OCI-LY3 (cell line): ENCODE measurements around the gene VIPR2.

ENCODE experiments used
- H2AFZ ChIP-seq: fragments of 200-600, 300-600 bp; shearing (Covaris generic); 2 replicates; pipeline ENCODE4 v1.6.0; 2014; ENCODE audit warnings: antibody characterized with exemption, low read depth, low read length
- H3K27ac ChIP-seq: fragments of 200-600, 300-600 bp; sonication (generic); 2 replicates; pipeline ENCODE4 v1.5.1; 2014; ENCODE audit warnings: mild to moderate bottlenecking, low read length, moderate library complexity, mixed read lengths
- H3K27me3 ChIP-seq: fragments of 200-600, 300-600 bp; sonication (generic); 2 replicates; pipeline ENCODE4 v1.6.1; 2014; ENCODE audit warnings: low read depth, low read length, mixed read lengths
- H3K36me3 ChIP-seq: fragments of 200-600, 300-600 bp; sonication (generic); replicated peaks from 2 replicates; pipeline ENCODE3; 2014; ENCODE audit warnings: low read depth, low read length, mixed read lengths
- H3K4me1 ChIP-seq: fragments of 300-600, 200-600 bp; sonication (generic); 2 replicates; pipeline ENCODE4 v1.6.1; 2014; ENCODE audit warnings: low read length, mixed read lengths
- H3K4me2 ChIP-seq: fragments of 200-600, 300-600 bp; sonication (generic); 2 replicates; pipeline ENCODE4 v1.6.1; 2014; ENCODE audit warnings: low read length, mixed read lengths
- H3K4me3 ChIP-seq: fragments of 300-600, 200-600 bp; sonication (generic); 2 replicates; pipeline ENCODE4 v1.5.1; 2014; ENCODE audit warnings: antibody characterized with exemption, mild to moderate bottlenecking, low read length, moderate library complexity
- H3K79me2 ChIP-seq: fragments of 300-600, 200-600 bp; shearing (Covaris generic); 2 replicates; pipeline ENCODE4 v1.6.1; 2014; ENCODE audit warnings: mild to moderate bottlenecking, low read length, mixed read lengths
- H3K9ac ChIP-seq: fragments of 300-600, 200-600 bp; shearing (Covaris generic); 2 replicates; pipeline ENCODE4 v1.6.0; 2014; ENCODE audit warnings: mild to moderate bottlenecking, low read length, moderate library complexity
- H3K9me3 ChIP-seq: fragments of 200-600, 300-600 bp; shearing (Covaris generic); 2 replicates; pipeline ENCODE4 v1.6.1; 2014; ENCODE audit warnings: low read length, mixed read lengths; ENCODE audit not compliant: insufficient read depth
- H4K20me1 ChIP-seq: fragments of 200-600, 300-600 bp; sonication (generic); 2 replicates; pipeline ENCODE4 v1.6.1; 2016; ENCODE audit warnings: low read length, mixed read lengths; ENCODE audit not compliant: insufficient read depth
- EZH2phosphoT487 ChIP-seq: fragments of 200-600 bp; shearing (Covaris generic); IDR thresholded peaks from 2 replicates; pipeline ENCODE4 v1.6.1; 2018; ENCODE audit warnings: antibody characterized with exemption, mixed run types, low read depth
- TF ChIP-seq, protein P1 (sequence below): fragments of 200-600, 300-600 bp; sonication (generic); IDR thresholded peaks from 2 replicates; pipeline ENCODE4 v1.5.1; 2014; ENCODE audit warnings: antibody characterized with exemption, low read length, low read depth

The VIPR2 gene

GRCh38 chr7:159099711-159100231 lies 44.9 kb downstream of the VIPR2 start:
- Histone ChIP-seq H3K4me2 (no peak overlapping the region), H3K4me3 (no peak overlapping the region), H3K4me1 (no peaks in the 10 kb centered on the region), H3K36me3 (no peaks in the 10 kb centered on the region), H3K27me3 (no peaks in the 10 kb centered on the region), H3K9ac (no peak overlapping the region), H3K79me2 (no peaks in the 10 kb centered on the region), H3K9me3 (no peaks in the 10 kb centered on the region), H2AFZ (no peak overlapping the region), H4K20me1 (no peaks in the 10 kb centered on the region), H3K27ac (no peak overlapping the region)
- TF ChIP-seq EZH2phosphoT487: no peak

GRCh38 chr7:159098811-159099655 lies 45.6 kb downstream of the VIPR2 start:
- H3K4me3 ChIP-seq: no peak overlapping the region
- H3K79me2 ChIP-seq: no peaks in the 10 kb centered on the region
- no peak overlapping the region for H2AFZ ChIP-seq
- no peak for TF ChIP-seq EZH2phosphoT487
- TF ChIP-seq, protein P1, sequence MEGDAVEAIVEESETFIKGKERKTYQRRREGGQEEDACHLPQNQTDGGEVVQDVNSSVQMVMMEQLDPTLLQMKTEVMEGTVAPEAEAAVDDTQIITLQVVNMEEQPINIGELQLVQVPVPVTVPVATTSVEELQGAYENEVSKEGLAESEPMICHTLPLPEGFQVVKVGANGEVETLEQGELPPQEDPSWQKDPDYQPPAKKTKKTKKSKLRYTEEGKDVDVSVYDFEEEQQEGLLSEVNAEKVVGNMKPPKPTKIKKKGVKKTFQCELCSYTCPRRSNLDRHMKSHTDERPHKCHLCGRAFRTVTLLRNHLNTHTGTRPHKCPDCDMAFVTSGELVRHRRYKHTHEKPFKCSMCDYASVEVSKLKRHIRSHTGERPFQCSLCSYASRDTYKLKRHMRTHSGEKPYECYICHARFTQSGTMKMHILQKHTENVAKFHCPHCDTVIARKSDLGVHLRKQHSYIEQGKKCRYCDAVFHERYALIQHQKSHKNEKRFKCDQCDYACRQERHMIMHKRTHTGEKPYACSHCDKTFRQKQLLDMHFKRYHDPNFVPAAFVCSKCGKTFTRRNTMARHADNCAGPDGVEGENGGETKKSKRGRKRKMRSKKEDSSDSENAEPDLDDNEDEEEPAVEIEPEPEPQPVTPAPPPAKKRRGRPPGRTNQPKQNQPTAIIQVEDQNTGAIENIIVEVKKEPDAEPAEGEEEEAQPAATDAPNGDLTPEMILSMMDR: no peak
- no peak overlapping the region for H3K4me2 ChIP-seq
- no peaks in the 10 kb centered on the region for H3K36me3 ChIP-seq
- no peak overlapping the region for H3K9ac ChIP-seq
- no peak overlapping the region for H3K27ac ChIP-seq
- H3K27me3 ChIP-seq: no peaks in the 10 kb centered on the region
- H4K20me1 ChIP-seq: no peaks in the 10 kb centered on the region
- no peaks in the 10 kb centered on the region for H3K9me3 ChIP-seq
- H3K4me1 ChIP-seq: no peaks in the 10 kb centered on the region

GRCh38 chr7:159098424-159098786 lies 46.3 kb downstream of the VIPR2 start:
- Histone ChIP-seq H3K4me3 (no peak overlapping the region), H2AFZ (no peak overlapping the region), H3K4me1 (no peaks in the 10 kb centered on the region), H4K20me1 (no peaks in the 10 kb centered on the region), H3K27me3 (no peaks in the 10 kb centered on the region), H3K79me2 (no peaks in the 10 kb centered on the region), H3K9me3 (no peaks in the 10 kb centered on the region), H3K9ac (no peak overlapping the region), H3K27ac (no peak overlapping the region), H3K36me3 (no peaks in the 10 kb centered on the region), H3K4me2 (no peak overlapping the region)
- TF ChIP-seq, protein P1: no peak
- TF ChIP-seq EZH2phosphoT487: no peak

GRCh38 chr7:159097661-159098423 lies 46.8 kb downstream of the VIPR2 start:
- H3K9ac ChIP-seq: no peak overlapping the region
- no peaks in the 10 kb centered on the region for H3K4me1 ChIP-seq
- H3K9me3 ChIP-seq: no peaks in the 10 kb centered on the region
- H3K4me3 ChIP-seq: no peak overlapping the region
- H2AFZ ChIP-seq: no peak overlapping the region
- H3K27me3 ChIP-seq: no peaks in the 10 kb centered on the region
- H4K20me1 ChIP-seq: no peaks in the 10 kb centered on the region
- no peak overlapping the region for H3K27ac ChIP-seq
- H3K4me2 ChIP-seq: no peak overlapping the region
- no peak for TF ChIP-seq EZH2phosphoT487
- TF ChIP-seq, protein P1: no peak
- no peaks in the 10 kb centered on the region for H3K79me2 ChIP-seq
- no peaks in the 10 kb centered on the region for H3K36me3 ChIP-seq
